ENCODE data around the gene TRAK1. TPM values are rescaled to one million over a fixed set of nuclear protein-coding genes. Genes with fewer than 3 reads are reported as not detected.

The TRAK1 gene
- total and polyA plus RNA-seq, 2 experiments from 2014 or later, result 28.6 to 74.5 TPM

DNA sequence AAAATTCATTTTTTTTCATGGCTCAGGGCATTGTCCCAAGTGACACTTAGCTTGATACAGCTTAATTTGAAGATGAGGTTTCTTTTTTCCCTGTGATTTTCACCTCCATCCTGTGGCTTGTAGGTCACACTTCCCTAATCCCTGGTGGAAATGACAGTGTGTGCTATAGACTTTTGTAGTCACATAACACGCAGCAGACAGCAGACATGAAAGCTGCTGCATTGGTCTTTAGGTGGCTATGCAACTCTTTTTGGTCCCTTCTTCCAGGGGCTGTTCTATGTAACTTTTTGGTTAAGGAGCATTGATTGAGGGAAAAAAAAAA lies 38.8 kb downstream of the TRAK1 start:
- Histone ChIP-seq H3K27ac (no peak overlapping the region), H3K9me3 (ENCODE audit: low read depth) (no peaks in the 10 kb centered on the region), H3K36me3 (peaks cover 11% of the 10 kb centered on the region), H3K27me3 (no peaks in the 10 kb centered on the region), H3K4me3 (no peak overlapping the region), H3K4me1 (ENCODE audit: low read depth) (no peaks in the 10 kb centered on the region)
- DNase-seq (ENCODE audit: low read depth in 1 of 2, low spot score in 1 of 2), result no peak
- TF ChIP-seq, protein P1, sequence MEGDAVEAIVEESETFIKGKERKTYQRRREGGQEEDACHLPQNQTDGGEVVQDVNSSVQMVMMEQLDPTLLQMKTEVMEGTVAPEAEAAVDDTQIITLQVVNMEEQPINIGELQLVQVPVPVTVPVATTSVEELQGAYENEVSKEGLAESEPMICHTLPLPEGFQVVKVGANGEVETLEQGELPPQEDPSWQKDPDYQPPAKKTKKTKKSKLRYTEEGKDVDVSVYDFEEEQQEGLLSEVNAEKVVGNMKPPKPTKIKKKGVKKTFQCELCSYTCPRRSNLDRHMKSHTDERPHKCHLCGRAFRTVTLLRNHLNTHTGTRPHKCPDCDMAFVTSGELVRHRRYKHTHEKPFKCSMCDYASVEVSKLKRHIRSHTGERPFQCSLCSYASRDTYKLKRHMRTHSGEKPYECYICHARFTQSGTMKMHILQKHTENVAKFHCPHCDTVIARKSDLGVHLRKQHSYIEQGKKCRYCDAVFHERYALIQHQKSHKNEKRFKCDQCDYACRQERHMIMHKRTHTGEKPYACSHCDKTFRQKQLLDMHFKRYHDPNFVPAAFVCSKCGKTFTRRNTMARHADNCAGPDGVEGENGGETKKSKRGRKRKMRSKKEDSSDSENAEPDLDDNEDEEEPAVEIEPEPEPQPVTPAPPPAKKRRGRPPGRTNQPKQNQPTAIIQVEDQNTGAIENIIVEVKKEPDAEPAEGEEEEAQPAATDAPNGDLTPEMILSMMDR (IDR thresholded peaks at IDR 0.05; ENCODE audit: low read depth, low read length), result no peak

DNA sequence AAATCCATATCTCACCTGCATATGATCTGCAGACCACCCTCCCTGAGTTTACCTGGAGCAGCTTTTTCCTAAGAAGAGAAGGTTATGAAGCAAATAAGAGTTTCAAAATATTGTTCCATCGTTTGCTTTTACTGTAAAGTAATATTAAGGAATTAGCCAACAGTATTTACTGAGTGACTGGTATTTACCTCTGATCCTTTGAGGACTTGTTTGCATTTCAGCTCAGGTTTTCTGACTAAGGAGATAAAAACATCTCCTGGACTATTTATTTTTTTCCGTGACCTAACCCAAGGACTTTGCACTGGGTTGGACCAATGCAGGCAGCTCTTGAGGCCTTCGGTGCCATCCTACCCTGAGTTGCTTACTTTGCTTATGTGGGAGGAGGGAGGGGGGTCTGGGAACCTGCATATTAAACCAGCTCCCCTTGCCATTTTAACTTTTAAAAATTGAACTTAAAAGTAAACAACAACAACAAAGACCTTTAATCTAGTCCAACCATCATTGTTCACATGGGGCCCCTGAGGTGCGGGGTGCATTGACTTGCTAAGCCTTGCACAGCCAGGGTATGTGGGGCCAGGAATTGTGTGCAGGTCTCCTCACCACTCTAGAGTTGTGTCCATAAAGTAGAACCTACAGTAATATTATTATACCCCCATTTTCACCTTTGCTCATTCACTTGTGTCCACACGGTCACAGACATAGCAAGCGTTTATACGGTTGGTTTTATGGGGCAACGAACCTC lies 39.3 kb downstream of the TRAK1 start:
- H3K9me3 ChIP-seq (ENCODE audit: low read depth), result no peaks in the 10 kb centered on the region
- H3K27me3 ChIP-seq, result no peaks in the 10 kb centered on the region
- H3K36me3 ChIP-seq, result peaks cover 10% of the 10 kb centered on the region
- DNase-seq (ENCODE audit: low read depth in 1 of 2, low spot score in 1 of 2), result no peak
- H3K4me3 ChIP-seq, result no peak overlapping the region
- TF ChIP-seq, protein P1 (IDR thresholded peaks at IDR 0.05; ENCODE audit: low read depth, low read length), result no peak
- H3K27ac ChIP-seq, result no peak overlapping the region
- no peaks in the 10 kb centered on the region for H3K4me1 ChIP-seq (ENCODE audit: low read depth)

DNA sequence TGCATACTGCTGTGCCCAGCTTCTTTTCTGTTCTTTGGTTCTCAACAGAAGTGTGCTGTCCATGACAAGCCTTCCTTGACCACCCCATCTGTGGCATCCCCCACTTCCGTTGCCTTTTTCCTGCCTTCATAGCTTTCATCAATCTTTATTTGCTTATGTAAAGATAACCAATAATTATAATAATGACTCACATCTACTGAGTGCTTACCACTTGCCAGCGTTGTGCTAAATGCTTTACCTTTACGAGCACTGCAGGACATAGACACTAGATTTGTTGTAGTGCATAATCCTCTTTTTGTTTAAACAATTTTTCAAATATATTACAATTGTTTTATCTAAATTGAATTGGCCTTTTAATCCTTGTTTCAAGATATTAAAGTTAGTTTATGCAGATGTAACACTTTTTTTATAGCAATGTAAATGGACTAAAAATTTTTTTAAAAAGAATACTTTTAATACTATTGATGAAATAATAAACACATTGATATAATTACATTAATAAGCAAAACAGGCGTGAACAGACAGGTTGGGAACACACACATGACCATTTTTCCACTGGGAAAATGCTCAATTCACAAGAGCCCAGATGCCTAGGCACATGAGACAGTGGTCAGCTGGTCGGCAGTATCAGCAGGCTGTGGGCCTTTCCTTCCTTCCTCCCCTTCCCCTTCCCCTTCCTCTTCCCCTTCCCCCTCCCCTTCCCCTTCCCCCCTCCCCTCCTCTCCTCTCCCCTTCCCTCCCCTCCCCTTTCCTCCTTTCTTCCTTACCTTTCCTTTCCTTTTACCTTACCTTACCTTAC lies 42.5 kb downstream of the TRAK1 start:
- DNase-seq (ENCODE audit: low read depth in 1 of 2, low spot score in 1 of 2), result no peak
- no peak overlapping the region for H3K4me3 ChIP-seq
- H3K27ac ChIP-seq, result no peak overlapping the region
- H3K9me3 ChIP-seq (ENCODE audit: low read depth), result no peaks in the 10 kb centered on the region
- no peaks in the 10 kb centered on the region for H3K27me3 ChIP-seq
- no peaks in the 10 kb centered on the region for H3K36me3 ChIP-seq
- TF ChIP-seq, protein P1 (IDR thresholded peaks at IDR 0.05; ENCODE audit: low read depth, low read length), result no peak
- no peaks in the 10 kb centered on the region for H3K4me1 ChIP-seq (ENCODE audit: low read depth)

DNA sequence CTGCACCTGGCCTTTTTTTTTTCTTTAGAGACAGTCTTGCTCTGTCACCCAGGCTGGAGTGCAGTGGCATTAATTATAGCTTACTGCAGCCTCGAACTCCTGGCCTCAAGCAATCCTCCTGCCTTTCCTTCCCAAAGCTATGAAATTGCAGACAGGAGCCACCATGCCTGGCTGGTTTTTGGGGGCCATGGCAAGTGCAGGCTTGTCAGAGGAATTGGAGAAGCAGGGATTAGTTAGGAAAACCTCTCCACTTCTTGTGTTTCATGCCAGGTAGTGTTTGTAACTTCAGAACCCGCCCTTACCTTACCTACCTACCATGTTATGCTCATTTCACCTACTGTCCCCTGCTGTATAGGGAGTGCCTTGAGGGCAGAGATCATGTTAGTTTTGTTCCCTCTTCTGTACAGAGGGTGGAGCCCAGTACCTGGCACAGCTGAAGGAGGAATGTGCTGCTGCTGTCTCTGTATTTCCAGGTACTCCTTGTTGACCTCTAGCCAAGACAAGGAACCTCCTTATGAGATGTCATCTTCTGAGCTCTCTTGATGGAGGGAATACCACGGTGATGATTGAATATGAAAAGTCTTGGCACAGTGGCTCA lies 43.8 kb downstream of the TRAK1 start:
- no peaks in the 10 kb centered on the region for H3K9me3 ChIP-seq (ENCODE audit: low read depth)

More for the DNA sequence above, 43.8 kb downstream of the TRAK1 start:
- Histone ChIP-seq H3K27me3 (no peaks in the 10 kb centered on the region), H3K4me3 (no peak overlapping the region), H3K27ac (no peak overlapping the region), H3K4me1 (ENCODE audit: low read depth) (no peaks in the 10 kb centered on the region), H3K36me3 (no peaks in the 10 kb centered on the region)
- TF ChIP-seq, protein P1 (IDR thresholded peaks at IDR 0.05; ENCODE audit: low read depth, low read length), result no peak
- DNase-seq (ENCODE audit: low read depth in 1 of 2, low spot score in 1 of 2), result no peak
